Stimulated activated CD4-positive, alpha-beta T cell treated with anti-CD3 and anti-CD28 coated beads, Interleukin-4, amount 100 ng/mL, for 24 hours (primary cell): ENCODE data around the gene CHST4.
A peak's percentile ranks its signal among the peaks of the same experiment; 100 is the strongest.
"Not testable (repeated sequence)": the region's sequence is repeated elsewhere in the genome, so short reads cannot be mapped to it uniquely, and the experiment has no call there.

Experiments
- DNase-seq: peaks from one replicate; pipeline ENCODE4 v3.0.0-alpha.2; 2020

The CHST4 gene

DNA sequence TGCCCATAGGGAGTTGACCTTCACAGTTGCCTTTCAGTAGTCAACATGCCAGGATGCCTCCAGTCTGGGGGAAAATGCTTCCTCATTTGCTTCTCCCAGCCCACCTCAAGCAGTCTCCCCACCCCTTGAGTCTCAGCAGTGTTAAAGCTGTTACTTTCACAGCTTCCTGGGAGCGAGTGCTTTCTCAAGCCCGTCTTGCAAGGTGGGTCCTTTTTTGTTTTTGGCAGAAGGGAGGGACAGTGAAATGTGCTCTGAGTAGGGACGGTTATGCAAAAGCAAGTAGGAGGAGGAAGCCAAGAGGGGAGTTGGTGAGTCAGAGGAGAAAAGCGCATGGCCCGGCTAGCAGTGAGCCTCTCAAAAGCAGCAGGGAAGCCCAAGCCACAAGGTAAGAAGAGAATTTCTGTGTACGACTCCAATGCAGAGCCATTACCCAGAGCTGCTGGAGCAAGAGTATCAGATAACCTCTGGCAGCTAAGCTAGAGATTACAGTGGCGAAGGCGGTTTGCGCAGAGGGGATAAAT, at the start of gene CHST4:
TSS of gene CHST4 (plus strand) at position 316 of the 521 bp plus-strand sequence. CDS start 10,252 bp downstream, outside the sequence.
- DNase-seq = no peak

- no peak for DNase-seq
Measured at GRCh38 chr16:71476457-71477124, 49.6 kb upstream of the CHST4 start.

- DNase-seq = no peak
Measured at GRCh38 chr16:71479420-71479819, 46.8 kb upstream of the CHST4 start.

GRCh38 chr16:71480956-71481355, 45.3 kb upstream of the CHST4 start:
- DNase-seq = no peak

GRCh38 chr16:71482569-71482968, 43.7 kb upstream of the CHST4 start:
- DNase-seq = no peak

- DNase-seq = peak; percentile 81
Measured at GRCh38 chr16:71484006-71484893, 42.0 kb upstream of the CHST4 start.

GRCh38 chr16:71489122-71489521, 37.1 kb upstream of the CHST4 start, which contains the start of gene ZNF19:
ZNF19 (minus strand) TSS chr16:71489324; CDS start chr16:71482114, 7,210 bp downstream.
- no peak for DNase-seq

DNA sequence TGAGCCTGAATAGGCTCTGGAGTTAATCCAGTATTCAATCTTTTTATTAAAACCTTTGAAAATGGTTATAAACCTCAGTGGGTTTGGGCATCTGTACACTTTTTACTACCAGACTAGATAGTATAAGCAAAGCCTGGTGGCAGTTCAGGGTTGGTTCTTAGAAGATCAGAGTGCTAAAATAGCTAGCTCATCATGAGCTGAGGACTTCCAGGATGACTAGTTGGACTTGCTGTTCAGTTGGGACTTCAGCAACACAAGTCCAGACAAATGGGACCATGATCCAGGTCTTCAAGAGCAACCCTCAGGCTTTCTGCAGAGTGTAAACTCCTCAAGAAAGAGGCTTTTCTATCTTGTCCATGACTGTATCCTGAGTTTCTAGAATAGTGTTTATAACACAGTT, 35.9 kb upstream of the CHST4 start:
- DNase-seq = no peak

GRCh38 chr16:71491054-71491453, 35.2 kb upstream of the CHST4 start:
- no peak for DNase-seq

DNA sequence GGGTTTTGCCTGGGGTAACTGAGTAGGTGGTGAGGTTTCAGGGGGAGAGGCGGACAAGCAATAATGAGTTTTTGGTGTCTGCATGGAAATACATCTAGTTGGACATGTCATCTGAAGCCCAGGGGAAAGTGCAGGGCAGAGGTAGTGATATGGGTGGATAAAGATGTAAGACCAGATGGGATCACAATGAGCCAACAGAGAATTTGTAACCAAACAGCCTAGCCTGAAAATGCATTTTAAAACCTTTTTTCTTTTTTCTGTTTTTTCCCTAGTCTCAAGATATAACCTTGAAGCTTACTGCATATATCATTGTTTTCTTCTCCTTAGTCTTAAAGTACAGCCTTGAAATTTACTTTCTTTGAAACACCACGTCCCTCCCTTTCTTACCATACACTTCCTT, 33.4 kb upstream of the CHST4 start:
- DNase-seq = no peak

- no peak for DNase-seq
Measured at GRCh38 chr16:71493213-71493612, 33.0 kb upstream of the CHST4 start.

DNA sequence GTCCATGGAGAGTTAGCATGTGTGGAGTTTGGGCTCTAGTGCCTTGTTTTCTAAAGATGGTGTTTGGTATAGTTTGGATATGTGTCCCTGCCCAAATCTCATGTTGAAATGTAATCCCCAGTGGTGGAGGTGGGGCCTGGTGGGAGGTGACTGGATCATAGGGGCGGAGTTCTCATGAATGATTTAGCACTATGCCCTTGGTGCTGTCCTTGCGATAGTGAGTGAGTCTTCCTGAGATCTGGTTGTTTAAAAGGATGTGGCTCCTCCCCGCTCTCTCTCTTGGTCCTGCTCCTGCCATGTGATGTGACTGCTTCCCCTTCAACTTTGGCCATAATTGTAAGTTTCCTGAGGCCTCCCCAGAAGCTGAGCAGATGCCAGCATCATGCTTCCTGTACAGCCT, 28.2 kb upstream of the CHST4 start:
- DNase-seq = no peak

DNA sequence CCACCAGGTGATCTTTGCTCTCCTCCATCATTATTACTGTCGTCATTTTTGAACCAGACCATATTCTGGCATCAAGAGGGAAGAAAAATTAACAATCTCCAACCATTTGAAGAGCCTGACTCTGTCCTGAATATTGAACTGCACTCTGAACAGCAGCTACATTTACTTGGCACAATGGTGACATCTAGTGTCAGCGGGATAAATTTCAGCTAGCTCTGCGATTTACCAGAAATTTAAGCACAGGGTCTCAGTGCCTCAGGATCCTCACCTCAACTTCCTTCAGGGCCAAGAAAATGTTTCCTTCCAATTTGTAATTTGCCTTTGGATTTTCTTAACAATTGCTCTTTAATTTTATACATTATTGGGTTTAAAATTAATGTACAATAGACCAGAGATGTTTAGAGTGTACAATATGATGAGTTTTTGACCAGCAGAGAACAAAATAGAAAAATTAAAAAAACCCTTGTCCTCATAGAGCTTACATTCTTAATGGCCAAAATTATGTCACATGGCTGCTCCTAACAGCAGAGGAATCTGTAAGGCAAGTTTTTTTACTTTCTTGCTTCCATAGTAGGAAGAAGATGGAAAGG, 26.4 kb upstream of the CHST4 start:
- DNase-seq = peak; percentile 53

DNA sequence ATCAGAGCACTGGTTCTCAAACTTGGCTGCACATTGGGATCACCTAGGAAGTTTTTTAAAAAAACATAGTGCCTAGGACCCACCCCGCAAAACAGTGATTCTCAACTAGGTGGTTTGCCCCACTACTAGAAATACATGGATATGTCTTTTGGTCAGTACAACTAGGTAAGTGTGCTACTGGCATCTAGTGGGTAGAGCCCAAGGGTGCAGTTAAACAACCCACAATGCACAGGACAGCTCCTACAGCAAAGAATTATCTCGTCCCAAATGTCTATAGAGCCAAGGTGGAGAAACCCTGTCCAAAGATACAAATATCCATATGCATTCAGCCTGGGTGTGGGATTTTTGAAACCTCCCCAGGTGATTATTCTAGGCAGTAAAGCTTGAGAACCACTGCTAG, 25.3 kb upstream of the CHST4 start:
- DNase-seq = no peak

GRCh38 chr16:71501547-71501946, 24.7 kb upstream of the CHST4 start:
- no peak for DNase-seq

DNA sequence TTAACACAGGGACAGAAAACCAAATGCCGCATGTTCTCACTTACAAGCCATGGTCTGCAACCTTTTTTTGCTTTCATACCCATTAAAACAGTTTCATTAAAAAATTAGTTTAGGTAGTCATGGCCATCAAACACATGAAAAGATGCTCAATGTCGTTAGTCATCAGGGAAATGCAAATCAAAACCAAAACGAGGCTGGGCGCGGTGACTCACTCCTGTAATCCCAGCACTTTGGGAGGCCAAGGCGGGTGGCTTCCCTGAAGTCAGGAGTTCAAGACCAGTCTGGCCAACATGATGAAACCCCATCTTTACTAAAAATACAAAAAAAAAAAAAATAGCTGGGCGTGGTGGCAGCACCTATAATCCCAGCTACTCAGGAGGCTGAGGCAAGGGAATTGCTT, 22.2 kb upstream of the CHST4 start:
- DNase-seq = not testable (repeated sequence)

- DNase-seq = no peak
Measured at GRCh38 chr16:71504901-71505300, 21.3 kb upstream of the CHST4 start.

GRCh38 chr16:71507061-71507460, 19.2 kb upstream of the CHST4 start:
- DNase-seq = no peak

DNA sequence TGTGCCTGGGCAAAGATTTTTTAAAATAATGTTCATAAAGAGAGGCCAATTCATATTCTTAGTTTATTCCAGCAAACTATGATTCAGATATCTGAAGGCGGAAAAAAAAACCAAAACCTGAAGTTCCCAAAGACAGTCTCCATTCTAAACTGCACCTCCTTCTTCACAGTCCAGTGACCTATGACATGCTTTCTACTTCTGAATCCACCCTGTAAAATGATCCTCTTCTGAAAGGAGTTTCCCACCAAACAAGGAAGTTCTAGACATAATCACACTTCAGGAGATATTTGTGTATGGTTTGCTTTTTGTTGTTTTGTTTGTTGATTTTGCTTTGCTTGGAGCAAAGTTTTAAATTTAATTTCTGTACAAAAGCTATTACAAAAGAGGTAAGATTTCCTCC, 12.9 kb upstream of the CHST4 start:
- no peak for DNase-seq

DNA sequence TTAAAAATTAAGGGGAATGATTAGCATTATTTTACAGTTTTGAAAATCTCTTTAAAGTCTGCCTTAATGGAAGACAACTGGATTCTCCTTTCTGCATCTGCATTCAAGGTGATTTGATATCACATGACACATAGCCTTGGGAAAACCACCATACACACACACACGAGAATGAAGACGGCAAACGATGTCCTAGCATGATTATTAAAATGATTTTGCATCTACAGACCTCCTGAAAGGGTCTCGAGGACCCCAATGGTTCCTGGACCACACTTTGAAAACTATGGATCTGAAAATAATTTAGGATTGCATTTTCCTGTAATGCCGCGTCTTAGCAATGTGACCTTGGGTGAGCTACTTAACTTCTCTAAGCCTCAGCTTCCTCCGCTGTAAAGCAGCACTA, 11.8 kb upstream of the CHST4 start:
- DNase-seq = no peak

- DNase-seq = no peak
Measured at GRCh38 chr16:71515026-71515425, 11.2 kb upstream of the CHST4 start.

DNA sequence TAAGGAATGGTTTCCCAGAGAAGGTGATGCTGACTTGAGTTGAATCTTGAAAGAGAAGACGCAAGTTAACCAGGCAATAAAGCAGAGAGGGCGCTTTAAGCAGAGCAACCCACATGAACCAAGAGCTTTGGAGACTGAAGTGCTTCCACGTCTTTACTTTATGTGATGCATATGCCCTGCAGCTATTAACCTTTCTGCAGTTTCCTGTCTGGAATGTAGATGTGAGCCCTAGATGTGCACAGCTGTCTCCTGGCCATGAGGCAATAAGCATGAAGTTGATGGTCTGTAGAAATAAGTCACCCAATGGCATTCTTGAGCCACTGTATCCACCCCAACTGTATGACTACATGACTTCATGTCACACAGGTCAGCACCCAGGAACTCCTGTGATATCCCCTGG, 5.7 kb upstream of the CHST4 start:
- no peak for DNase-seq
